ENCODE results near the gene SPTLC3. TPM values are rescaled to one million over a fixed set of nuclear protein-coding genes. Genes with fewer than 3 reads are reported as not detected.

Gene SPTLC3
- total and polyA plus RNA-seq, 2 of the 13 experiments (the other 11 are each of a cell fraction or from before 2014, with no cell fraction given): 20.5 to 95.6 TPM

DNA sequence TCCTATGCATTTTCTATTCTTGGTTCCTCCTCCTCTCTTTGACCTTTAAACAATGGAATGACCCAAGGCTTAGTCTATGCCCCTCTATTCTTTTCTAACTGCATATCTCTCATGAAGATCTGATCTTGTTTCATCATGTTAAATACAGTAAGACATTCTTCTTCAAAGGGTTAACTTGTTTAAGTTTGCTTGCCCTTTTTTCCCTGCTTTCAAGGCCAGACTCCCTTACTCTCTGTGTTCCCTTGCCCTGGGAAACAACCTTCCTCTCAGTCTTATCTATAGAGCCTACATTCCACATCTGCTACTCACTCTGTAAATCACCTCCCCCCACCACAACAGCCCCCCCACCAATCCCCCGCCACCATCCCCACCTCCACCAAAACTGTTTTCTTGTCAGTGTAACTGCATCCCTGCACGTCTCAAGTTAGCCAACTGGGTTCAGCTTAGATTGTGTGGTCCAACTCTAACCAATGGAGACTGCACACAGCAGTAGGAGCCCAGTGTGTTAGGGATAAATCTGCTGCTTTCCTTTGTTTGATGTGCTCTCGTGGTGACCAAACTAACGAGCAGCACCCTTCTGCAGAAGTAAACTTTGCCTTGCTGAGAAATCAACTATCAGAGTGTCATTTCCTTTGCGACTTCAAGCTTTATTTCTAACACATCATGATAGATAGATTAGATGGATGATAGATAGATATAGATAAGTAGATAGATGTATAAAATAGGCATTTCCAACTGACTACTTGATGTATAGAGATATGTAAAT lies 12.6 kb downstream of the SPTLC3 start (continued):
- TF ChIP-seq SKI (IDR thresholded peaks at IDR 0.05; ENCODE audit: partially characterized antibody) (no peak), KLF9 (CRISPR knock-in tag; IDR thresholded peaks at IDR 0.05; ENCODE audit: low read depth) (no peak), SRF (IDR thresholded peaks at IDR 0.05; ENCODE audit: low read depth, low read length) (no peak), CHCHD3 (CRISPR knock-in tag; IDR thresholded peaks at IDR 0.05) (no peak), PAWR (CRISPR knock-in tag; IDR thresholded peaks at IDR 0.05; ENCODE audit: borderline replicate concordance) (no peak), ZNF530 (CRISPR knock-in tag; IDR thresholded peaks at IDR 0.05; ENCODE audit: low read depth) (no peak), RORA (CRISPR knock-in tag; IDR thresholded peaks at IDR 0.05) (no peak), SP2 (CRISPR knock-in tag; IDR thresholded peaks at IDR 0.05) (no peak)
- TF ChIP-seq, protein P1, sequence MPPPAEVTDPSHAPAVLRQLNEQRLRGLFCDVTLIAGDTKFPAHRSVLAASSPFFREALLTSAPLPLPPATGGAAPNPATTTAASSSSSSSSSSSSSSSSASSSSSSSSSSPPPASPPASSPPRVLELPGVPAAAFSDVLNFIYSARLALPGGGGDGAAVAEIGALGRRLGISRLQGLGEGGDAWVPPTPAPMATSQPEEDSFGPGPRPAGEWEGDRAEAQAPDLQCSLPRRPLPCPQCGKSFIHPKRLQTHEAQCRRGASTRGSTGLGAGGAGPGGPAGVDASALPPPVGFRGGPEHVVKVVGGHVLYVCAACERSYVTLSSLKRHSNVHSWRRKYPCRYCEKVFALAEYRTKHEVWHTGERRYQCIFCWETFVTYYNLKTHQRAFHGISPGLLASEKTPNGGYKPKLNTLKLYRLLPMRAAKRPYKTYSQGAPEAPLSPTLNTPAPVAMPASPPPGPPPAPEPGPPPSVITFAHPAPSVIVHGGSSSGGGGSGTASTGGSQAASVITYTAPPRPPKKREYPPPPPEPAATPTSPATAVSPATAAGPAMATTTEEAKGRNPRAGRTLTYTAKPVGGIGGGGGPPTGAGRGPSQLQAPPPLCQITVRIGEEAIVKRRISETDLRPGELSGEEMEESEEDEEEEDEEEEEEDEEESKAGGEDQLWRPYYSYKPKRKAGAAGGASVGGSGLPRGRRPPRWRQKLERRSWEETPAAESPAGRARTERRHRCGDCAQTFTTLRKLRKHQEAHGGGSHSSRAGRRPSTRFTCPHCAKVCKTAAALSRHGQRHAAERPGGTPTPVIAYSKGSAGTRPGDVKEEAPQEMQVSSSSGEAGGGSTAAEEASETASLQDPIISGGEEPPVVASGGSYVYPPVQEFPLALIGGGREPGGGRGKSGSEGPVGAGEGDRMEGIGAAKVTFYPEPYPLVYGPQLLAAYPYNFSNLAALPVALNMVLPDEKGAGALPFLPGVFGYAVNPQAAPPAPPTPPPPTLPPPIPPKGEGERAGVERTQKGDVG (CRISPR knock-in tag; IDR thresholded peaks at IDR 0.05; ENCODE audit: borderline replicate concordance): no peak
- TF ChIP-seq, protein P2, sequence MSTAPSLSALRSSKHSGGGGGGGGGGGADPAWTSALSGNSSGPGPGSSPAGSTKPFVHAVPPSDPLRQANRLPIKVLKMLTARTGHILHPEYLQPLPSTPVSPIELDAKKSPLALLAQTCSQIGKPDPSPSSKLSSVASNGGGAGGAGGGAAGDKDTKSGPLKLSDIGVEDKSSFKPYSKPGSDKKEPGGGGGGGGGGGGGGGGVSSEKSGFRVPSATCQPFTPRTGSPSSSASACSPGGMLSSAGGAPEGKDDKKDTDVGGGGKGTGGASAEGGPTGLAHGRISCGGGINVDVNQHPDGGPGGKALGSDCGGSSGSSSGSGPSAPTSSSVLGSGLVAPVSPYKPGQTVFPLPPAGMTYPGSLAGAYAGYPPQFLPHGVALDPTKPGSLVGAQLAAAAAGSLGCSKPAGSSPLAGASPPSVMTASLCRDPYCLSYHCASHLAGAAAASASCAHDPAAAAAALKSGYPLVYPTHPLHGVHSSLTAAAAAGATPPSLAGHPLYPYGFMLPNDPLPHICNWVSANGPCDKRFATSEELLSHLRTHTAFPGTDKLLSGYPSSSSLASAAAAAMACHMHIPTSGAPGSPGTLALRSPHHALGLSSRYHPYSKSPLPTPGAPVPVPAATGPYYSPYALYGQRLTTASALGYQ (CRISPR knock-in tag; IDR thresholded peaks at IDR 0.05): 0 out of 2 replicates have a peak, but pooled peaks have one; percentile 35
- TF ChIP-seq, protein P3, sequence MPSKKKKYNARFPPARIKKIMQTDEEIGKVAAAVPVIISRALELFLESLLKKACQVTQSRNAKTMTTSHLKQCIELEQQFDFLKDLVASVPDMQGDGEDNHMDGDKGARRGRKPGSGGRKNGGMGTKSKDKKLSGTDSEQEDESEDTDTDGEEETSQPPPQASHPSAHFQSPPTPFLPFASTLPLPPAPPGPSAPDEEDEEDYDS (CRISPR knock-in tag; IDR thresholded peaks at IDR 0.05): no peak
- TF ChIP-seq, protein P4, sequence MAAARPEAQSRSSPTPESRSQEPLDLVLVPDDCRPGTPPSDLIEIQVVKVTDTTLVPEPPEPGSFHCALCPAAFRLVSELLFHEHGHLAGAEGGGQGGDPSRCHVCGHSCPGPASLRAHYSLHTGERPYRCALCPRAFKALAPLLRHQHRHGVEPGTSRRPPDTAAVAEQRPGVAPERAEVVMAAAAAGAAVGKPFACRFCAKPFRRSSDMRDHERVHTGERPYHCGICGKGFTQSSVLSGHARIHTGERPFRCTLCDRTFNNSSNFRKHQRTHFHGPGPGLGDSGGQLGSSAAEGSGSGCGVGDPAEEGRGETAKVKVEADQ (CRISPR knock-in tag; IDR thresholded peaks at IDR 0.05; ENCODE audit: borderline replicate concordance): no peak
- TF ChIP-seq, protein P5, sequence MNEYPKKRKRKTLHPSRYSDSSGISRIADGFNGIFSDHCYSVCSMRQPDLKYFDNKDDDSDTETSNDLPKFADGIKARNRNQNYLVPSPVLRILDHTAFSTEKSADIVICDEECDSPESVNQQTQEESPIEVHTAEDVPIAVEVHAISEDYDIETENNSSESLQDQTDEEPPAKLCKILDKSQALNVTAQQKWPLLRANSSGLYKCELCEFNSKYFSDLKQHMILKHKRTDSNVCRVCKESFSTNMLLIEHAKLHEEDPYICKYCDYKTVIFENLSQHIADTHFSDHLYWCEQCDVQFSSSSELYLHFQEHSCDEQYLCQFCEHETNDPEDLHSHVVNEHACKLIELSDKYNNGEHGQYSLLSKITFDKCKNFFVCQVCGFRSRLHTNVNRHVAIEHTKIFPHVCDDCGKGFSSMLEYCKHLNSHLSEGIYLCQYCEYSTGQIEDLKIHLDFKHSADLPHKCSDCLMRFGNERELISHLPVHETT (CRISPR knock-in tag; conservative IDR thresholded peaks at IDR 0.05): no peak
- TF ChIP-seq, protein P6, sequence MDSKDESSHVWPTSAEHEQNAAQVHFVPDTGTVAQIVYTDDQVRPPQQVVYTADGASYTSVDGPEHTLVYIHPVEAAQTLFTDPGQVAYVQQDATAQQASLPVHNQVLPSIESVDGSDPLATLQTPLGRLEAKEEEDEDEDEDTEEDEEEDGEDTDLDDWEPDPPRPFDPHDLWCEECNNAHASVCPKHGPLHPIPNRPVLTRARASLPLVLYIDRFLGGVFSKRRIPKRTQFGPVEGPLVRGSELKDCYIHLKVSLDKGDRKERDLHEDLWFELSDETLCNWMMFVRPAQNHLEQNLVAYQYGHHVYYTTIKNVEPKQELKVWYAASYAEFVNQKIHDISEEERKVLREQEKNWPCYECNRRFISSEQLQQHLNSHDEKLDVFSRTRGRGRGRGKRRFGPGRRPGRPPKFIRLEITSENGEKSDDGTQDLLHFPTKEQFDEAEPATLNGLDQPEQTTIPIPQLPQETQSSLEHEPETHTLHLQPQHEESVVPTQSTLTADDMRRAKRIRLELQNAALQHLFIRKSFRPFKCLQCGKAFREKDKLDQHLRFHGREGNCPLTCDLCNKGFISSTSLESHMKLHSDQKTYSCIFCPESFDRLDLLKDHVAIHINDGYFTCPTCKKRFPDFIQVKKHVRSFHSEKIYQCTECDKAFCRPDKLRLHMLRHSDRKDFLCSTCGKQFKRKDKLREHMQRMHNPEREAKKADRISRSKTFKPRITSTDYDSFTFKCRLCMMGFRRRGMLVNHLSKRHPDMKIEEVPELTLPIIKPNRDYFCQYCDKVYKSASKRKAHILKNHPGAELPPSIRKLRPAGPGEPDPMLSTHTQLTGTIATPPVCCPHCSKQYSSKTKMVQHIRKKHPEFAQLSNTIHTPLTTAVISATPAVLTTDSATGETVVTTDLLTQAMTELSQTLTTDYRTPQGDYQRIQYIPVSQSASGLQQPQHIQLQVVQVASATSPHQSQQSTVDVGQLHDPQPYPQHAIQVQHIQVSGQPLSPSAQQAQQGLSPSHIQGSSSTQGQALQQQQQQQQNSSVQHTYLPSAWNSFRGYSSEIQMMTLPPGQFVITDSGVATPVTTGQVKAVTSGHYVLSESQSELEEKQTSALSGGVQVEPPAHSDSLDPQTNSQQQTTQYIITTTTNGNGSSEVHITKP (CRISPR knock-in tag; IDR thresholded peaks at IDR 0.05; ENCODE audit: low read depth): no peak
